Kidney (tissue), 14 donors: ENCODE data around the gene POLL. TPM values are rescaled to one million over a fixed set of nuclear protein-coding genes. Genes with fewer than 3 reads are reported as not detected.

ENCODE experiments used
- DNase-seq, 5 donors: peaks; one replicate each; pipeline ENCODE4 v3.0.0-alpha.2; 2013 to 2020
- FAIRE-seq: peaks from 2 replicates; lab custom pipeline; 2012; peaks lifted over from hg19 to GRCh38; lab: Jason Lieb, UNC
- H3K27ac ChIP-seq, 2 donors: one replicate each; pipeline ENCODE4 v1.7.0; 2013; ENCODE audit warnings: low read depth in 2 of 2, low read length in 2 of 2, inconsistent platforms in 1 of 2
- H3K27me3 ChIP-seq: one replicate; pipeline ENCODE4 v1.7.1; 2013; ENCODE audit warnings: low read length, inconsistent platforms; ENCODE audit not compliant: control insufficient read depth, insufficient read depth
- H3K36me3 ChIP-seq, 3 donors: one replicate each; pipeline versions ENCODE4 v1.7.0 to v1.7.1; 2013; ENCODE audit warnings: low read length in 3 of 3, control low read depth in 1 of 3, inconsistent platforms in 1 of 3; ENCODE audit not compliant: insufficient read depth in 3 of 3, control insufficient read depth in 2 of 3
- H3K4me1 ChIP-seq, 3 donors: one replicate each; pipeline versions ENCODE4 v1.7.0 to v1.7.1; 2013; ENCODE audit warnings: low read length in 3 of 3, inconsistent platforms in 1 of 3, low read depth in 1 of 3; ENCODE audit not compliant: control insufficient read depth in 2 of 3, insufficient read depth in 2 of 3
- H3K4me3 ChIP-seq, 3 donors: one replicate each; pipeline versions ENCODE4 v1.7.0 to v1.8.1; 2013; ENCODE audit warnings: low read length in 3 of 3, control low read depth in 1 of 3, inconsistent platforms in 1 of 3
- H3K9ac ChIP-seq, 3 donors: one replicate each; pipeline versions ENCODE4 v1.7.0 to v1.7.1; 2013; ENCODE audit warnings: low read length in 3 of 3, control low read depth in 1 of 3, inconsistent platforms in 1 of 3
- H3K9me3 ChIP-seq, 3 donors: one replicate each; pipeline versions ENCODE4 v1.7.0 to v1.7.1; 2013; ENCODE audit warnings: low read length in 3 of 3, control low read depth in 1 of 3, inconsistent platforms in 1 of 3; ENCODE audit not compliant: control insufficient read depth in 2 of 3, insufficient read depth in 1 of 3
- intact Hi-C: fragments of 100-400 bp; cut with DNase I; formaldehyde crosslinking; loops from one replicate; pipeline ENCODE4 v1.11.1; 2022
- polyA plus RNA-seq: library from polyadenylated mRNA; stranded (reverse); fragments of 350-450 nt; fragmentation: Illumina TruSeq; extraction: RNeasy Lipid Tissue Mini Kit (QIAGEN cat#74804); gene quantifications from one replicate; pipeline ENCODE4 v1.2.3, GENCODE V29; 2014; ENCODE audit warnings: low read depth, low replicate concordance; ENCODE audit not compliant: insufficient read depth
- total RNA-seq: library from RNA; stranded (reverse); fragmentation: NEBNext Ultra II Directional; extraction: Animal tissue kit (Norgen Biotek cat#: 25700); gene quantifications from one replicate; pipeline ENCODE4 v1.2.1, GENCODE V29; 2021
- TF ChIP-seq, protein P1 (sequence below): IDR thresholded peaks from 3 replicates; pipeline ENCODE4 v1.5.1; 2012; ENCODE audit warnings: mild to moderate bottlenecking, moderate library complexity, borderline replicate concordance; ENCODE audit not compliant: insufficient read depth; ENCODE audit errors: extremely low read depth
- donor health status: control.
- donor health status: control.
- donor health status: control.
- donor health status: control.
- donor health status: control.
- donor health status: DM: yes; HTN: yes; CAD: no.
- donor health status: Normal renal cell carcinoma (clear cell type).

Gene POLL
- total and polyA plus RNA-seq, 2 donors from 2014 or later = 27.5 to 35.2 TPM

DNA sequence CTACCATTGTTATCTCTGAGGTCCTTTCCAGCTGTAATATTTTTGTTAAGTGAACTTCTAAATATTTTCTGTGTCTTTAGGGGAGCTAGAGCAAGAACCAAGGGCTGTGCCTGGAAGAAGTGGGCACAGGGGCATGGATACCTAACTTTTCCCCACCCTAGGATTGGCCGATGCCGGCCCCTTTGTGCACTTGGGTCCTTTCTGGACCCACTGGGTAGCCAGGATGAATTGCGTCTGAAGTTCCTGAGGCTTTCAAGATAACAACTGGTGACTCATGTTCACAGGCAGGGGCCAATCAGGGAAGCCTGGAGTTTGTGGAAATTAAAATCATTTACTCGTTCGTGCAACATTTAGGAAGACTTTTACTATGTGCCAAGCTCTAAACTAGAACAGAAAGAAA lies 822 bp upstream of the POLL start:
- Histone ChIP-seq H3K27me3 (no peaks in the 10 kb centered on the region), H3K9me3 (no peaks in the 10 kb centered on the region), H3K4me3 (peak overlapping the region; percentile 87 to 100 (median 97)), H3K9ac (no peak overlapping the region), H3K27ac (no peak overlapping the region), H3K4me1 (peaks cover 2 to 12% (median 8%) of the 10 kb centered on the region in 3 donors), H3K36me3 (no peaks in the 10 kb centered on the region)
- TF ChIP-seq, protein P1, sequence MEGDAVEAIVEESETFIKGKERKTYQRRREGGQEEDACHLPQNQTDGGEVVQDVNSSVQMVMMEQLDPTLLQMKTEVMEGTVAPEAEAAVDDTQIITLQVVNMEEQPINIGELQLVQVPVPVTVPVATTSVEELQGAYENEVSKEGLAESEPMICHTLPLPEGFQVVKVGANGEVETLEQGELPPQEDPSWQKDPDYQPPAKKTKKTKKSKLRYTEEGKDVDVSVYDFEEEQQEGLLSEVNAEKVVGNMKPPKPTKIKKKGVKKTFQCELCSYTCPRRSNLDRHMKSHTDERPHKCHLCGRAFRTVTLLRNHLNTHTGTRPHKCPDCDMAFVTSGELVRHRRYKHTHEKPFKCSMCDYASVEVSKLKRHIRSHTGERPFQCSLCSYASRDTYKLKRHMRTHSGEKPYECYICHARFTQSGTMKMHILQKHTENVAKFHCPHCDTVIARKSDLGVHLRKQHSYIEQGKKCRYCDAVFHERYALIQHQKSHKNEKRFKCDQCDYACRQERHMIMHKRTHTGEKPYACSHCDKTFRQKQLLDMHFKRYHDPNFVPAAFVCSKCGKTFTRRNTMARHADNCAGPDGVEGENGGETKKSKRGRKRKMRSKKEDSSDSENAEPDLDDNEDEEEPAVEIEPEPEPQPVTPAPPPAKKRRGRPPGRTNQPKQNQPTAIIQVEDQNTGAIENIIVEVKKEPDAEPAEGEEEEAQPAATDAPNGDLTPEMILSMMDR = no peak
- intact Hi-C loops = no loop called here
- FAIRE-seq = no peak
- peak in 1 of 5 donors; percentile 19 for DNase-seq

DNA sequence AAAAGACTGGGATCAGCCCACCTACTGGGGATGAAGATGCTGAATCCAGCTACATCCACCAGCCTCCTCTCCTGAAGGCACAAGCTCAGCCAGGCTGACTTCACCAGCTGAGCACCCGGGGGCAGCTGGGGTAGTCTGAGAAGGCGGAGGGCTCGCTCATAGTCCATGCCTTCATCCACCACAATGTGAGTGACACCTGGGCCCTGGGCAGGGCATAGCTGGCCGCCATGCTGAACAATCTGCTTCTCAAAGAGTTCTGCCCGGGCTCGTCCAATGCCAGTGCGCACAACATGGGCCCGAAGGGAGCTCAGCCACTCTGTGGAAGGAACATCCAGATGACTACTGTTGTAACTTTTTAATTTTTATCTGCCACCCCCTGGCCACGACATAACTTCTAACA lies 2.2 kb downstream of the POLL start:
- intact Hi-C loops = no loop called here
- Histone ChIP-seq H3K4me1 (peaks cover 2 to 12% (median 8%) of the 10 kb centered on the region in 3 donors), H3K27ac (no peak overlapping the region), H3K27me3 (no peaks in the 10 kb centered on the region), H3K36me3 (peaks cover 0 to 9% (median 2%) of the 10 kb centered on the region in 3 donors), H3K9me3 (no peaks in the 10 kb centered on the region), H3K9ac (no peak overlapping the region), H3K4me3 (no peak overlapping the region)
- TF ChIP-seq, protein P1 = no peak
- peak in 1 of 5 donors; percentile 57 for DNase-seq
- FAIRE-seq = no peak

DNA sequence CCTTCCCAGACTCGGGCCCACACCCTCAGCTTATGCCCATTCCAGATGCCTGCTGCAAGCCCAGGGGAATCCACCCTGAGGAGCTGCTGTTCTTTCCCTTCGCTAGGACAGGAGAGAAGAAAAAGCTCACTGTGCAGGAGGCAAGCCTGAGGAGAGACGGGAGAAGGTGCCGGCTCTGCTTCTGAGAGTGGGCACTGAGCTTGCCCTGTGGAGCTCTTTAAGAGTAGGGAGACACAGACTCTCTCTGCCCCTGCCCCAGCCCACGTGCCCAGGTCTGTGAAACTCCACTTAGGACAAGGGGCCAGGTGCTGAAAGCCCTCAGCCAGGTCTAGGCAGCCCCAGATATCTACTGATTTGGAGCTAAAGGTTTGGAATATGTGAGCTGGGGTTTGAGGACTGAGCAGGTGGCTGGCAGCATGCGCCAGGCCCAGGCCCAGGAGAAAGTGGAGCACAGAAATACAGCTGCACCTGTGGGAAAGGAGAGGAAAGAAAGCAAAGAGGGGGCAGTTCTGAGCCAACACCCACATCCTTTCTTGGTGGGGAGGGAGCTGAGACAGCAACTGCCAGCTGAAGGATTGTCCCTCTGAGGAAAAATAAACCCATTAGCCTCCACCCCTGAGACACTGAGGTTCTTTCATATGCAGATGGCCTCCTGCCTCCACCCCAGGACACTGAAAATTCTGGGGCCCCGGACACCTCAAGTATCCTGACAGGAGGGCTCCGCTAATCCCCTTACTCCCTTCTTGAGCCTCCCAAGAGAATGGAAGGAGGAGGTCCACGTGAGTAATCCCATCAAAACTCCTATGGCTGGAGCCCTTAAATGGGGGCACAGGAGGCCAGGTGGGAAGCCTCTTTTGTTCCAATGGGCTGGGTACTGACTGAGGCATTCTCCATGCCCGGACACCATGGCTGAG lies 7.3 kb downstream of the POLL start:
- Histone ChIP-seq H3K9ac (no peak overlapping the region), H3K27ac (no peak overlapping the region), H3K9me3 (no peaks in the 10 kb centered on the region), H3K4me1 (no peaks in the 10 kb centered on the region), H3K4me3 (no peak overlapping the region), H3K36me3 (peaks cover 0 to 16% (median 2%) of the 10 kb centered on the region in 3 donors), H3K27me3 (no peaks in the 10 kb centered on the region)
- TF ChIP-seq, protein P1 = no peak
- intact Hi-C loops = no loop called here
- peak in 1 of 5 donors; percentile 23 for DNase-seq
- FAIRE-seq = no peak
